GM23338 (cell line): ENCODE results near the gene ZAP70. TPM values are rescaled to one million over a fixed set of nuclear protein-coding genes. Genes with fewer than 3 reads are reported as not detected.

ENCODE experiments used
- ATAC-seq: fragments of 200-7000 bp; cut with Tn5 transposase; 3 replicates; pipeline ENCODE4 v1.9.1; 2020
- DNase-seq: peaks from one replicate; pipeline ENCODE4 v3.0.0-alpha.2; 2015; ENCODE audit warnings: low spot score
- H2AFZ ChIP-seq: fragments of 200-600 bp; sonication (generic); 2 replicates; pipeline ENCODE4 v1.8.0; 2016; ENCODE audit warnings: antibody characterized with exemption, mild to moderate bottlenecking, moderate library complexity
- H3F3A ChIP-seq: fragments of 200-600 bp; sonication (generic); replicated peaks from 2 replicates; pipeline ENCODE4 v1.8.0; 2017; ENCODE audit warnings: antibody characterized with exemption, mixed run types, low read depth
- H3K27ac ChIP-seq: fragments of 200-600 bp; sonication (generic); 2 replicates; pipeline ENCODE4 v1.6.1; 2016; ENCODE audit warnings: low read depth
- H3K27me3 ChIP-seq: fragments of 200-600 bp; sonication (generic); 2 replicates; pipeline ENCODE4 v1.8.0; 2016; ENCODE audit warnings: mild to moderate bottlenecking, mixed run types, moderate library complexity; ENCODE audit not compliant: insufficient read depth
- H3K36me3 ChIP-seq: fragments of 200-600 bp; sonication (generic); 2 replicates; pipeline ENCODE4 v1.8.0; 2016; ENCODE audit warnings: mild to moderate bottlenecking; ENCODE audit not compliant: insufficient read depth
- H3K4me1 ChIP-seq: fragments of 200-600 bp; sonication (generic); 2 replicates; pipeline ENCODE4 v1.8.0; 2016; ENCODE audit warnings: mild to moderate bottlenecking, moderate library complexity; ENCODE audit not compliant: insufficient read depth
- H3K4me2 ChIP-seq: fragments of 200-600 bp; sonication (generic); 2 replicates; pipeline ENCODE4 v1.7.1; 2017; ENCODE audit warnings: mixed run types
- H3K4me3 ChIP-seq: fragments of 200-600 bp; sonication (generic); 2 replicates; pipeline ENCODE4 v1.6.1; 2016; ENCODE audit warnings: mixed run types
- H3K79me2 ChIP-seq: fragments of 200-600 bp; sonication (generic); replicated peaks from 2 replicates; pipeline ENCODE4 v1.8.0; 2017; ENCODE audit warnings: mild to moderate bottlenecking; ENCODE audit not compliant: insufficient read depth
- H3K9me2 ChIP-seq: fragments of 200-600 bp; sonication (generic); 2 replicates; pipeline ENCODE4 v1.8.0; 2017; ENCODE audit not compliant: insufficient read depth
- H4K20me1 ChIP-seq: fragments of 200-600 bp; sonication (generic); replicated peaks from 2 replicates; pipeline ENCODE4 v1.8.0; 2017; ENCODE audit warnings: mild to moderate bottlenecking; ENCODE audit not compliant: insufficient read depth
- H3K27ac Mint-ChIP-seq: 2 replicates; pipeline ENCODE4 v1.8.0; 2020; ENCODE audit warnings: inconsistent platforms, mild to moderate bottlenecking, moderate library complexity, mixed read lengths
- H3K27me3 Mint-ChIP-seq: 3 replicates; pipeline ENCODE4 v1.8.0; 2022; ENCODE audit warnings: low read depth, mild to moderate bottlenecking, moderate library complexity, mixed read lengths, inconsistent platforms; ENCODE audit not compliant: insufficient read depth, poor library complexity
- H3K36me3 Mint-ChIP-seq: 3 replicates; pipeline ENCODE4 v1.8.0; 2021; ENCODE audit warnings: low read depth, mild to moderate bottlenecking, inconsistent platforms, moderate library complexity, mixed read lengths
- H3K4me1 Mint-ChIP-seq: 3 replicates; pipeline ENCODE4 v1.8.0; 2020; ENCODE audit warnings: mild to moderate bottlenecking, inconsistent platforms, mixed read lengths
- H3K4me3 Mint-ChIP-seq: 3 replicates; pipeline ENCODE4 v1.8.0; 2021; ENCODE audit warnings: moderate library complexity, mild to moderate bottlenecking, inconsistent platforms, mixed read lengths
- H3K9me3 Mint-ChIP-seq: 3 replicates; pipeline ENCODE4 v1.8.0; 2020; ENCODE audit warnings: moderate library complexity, mild to moderate bottlenecking, inconsistent platforms, mixed read lengths
- EZH2 ChIP-seq: fragments of 200-600 bp; sonication (generic); IDR thresholded peaks from one replicate; pipeline ENCODE4 v1.8.0; 2017; ENCODE audit warnings: antibody characterized with exemption, mild to moderate bottlenecking, low read depth; ENCODE audit not compliant: unreplicated experiment
- JUNB ChIP-seq: IDR thresholded peaks from one replicate; pipeline ENCODE4 v1.6.1; 2016; ENCODE audit warnings: antibody characterized with exemption; ENCODE audit not compliant: unreplicated experiment
- NANOG ChIP-seq: IDR thresholded peaks from 2 replicates; pipeline ENCODE4 v1.6.1; 2016; ENCODE audit warnings: antibody characterized with exemption, borderline replicate concordance
- STAT1 ChIP-seq: IDR thresholded peaks from one replicate; pipeline ENCODE4 v1.6.1; 2016; ENCODE audit warnings: antibody characterized with exemption; ENCODE audit not compliant: unreplicated experiment
- ZNF331 ChIP-seq: fragments of 250-450 bp; sonication (Bioruptor Pico); IDR thresholded peaks from 2 replicates; pipeline ENCODE4 v1.5.0; 2020; ENCODE audit warnings: low read depth, mild to moderate bottlenecking, moderate library complexity
- polyA plus RNA-seq: library from polyadenylated mRNA; unstranded; fragments of >200 nt; fragmentation: Nextera tagmentation; extraction: Ambion mirVana; gene quantifications from 2 replicates; pipeline ENCODE4 v1.2.1, GENCODE V29; 2016
- total RNA-seq: library from RNA; depleted of rRNA; stranded (reverse); fragments of >200 nt; shearing (Covaris generic); gene quantifications from 2 replicates; pipeline ENCODE4 v1.2.3, GENCODE V29; 2014
- TF ChIP-seq, protein P1 (sequence below): IDR thresholded peaks from 2 replicates; pipeline ENCODE4 v1.6.1; 2016; ENCODE audit warnings: antibody characterized with exemption
- TF ChIP-seq, protein P2 (sequence below): fragments of 250-450 bp; sonication (Bioruptor Pico); IDR thresholded peaks from 2 replicates; pipeline ENCODE4 v1.5.0; 2020; ENCODE audit warnings: mild to moderate bottlenecking, moderate library complexity

Gene ZAP70
- total and polyA plus RNA-seq, 2 experiments from 2014 or later = 0.42 TPM; not detected in 1

DNA sequence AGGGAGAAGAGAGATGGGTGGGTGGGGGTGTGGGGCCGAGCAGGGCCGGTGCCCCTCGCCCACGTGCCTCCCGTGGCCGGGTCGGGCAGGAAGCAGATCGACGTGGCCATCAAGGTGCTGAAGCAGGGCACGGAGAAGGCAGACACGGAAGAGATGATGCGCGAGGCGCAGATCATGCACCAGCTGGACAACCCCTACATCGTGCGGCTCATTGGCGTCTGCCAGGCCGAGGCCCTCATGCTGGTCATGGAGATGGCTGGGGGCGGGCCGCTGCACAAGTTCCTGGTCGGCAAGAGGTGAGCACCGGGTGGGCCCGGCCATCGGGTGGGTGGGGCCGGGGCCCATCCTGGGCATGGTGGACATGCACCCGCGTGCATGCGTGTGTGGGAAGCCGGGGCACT is 21.8 kb downstream of the ZAP70 start:
- H2AFZ ChIP-seq = no peak overlapping the region
- no peak overlapping the region for H3K27ac Mint-ChIP-seq
- no peaks in the 10 kb centered on the region for H4K20me1 ChIP-seq
- no peaks in the 10 kb centered on the region; the same call in 2 of the 3 replicates for H3K4me1 Mint-ChIP-seq
- TF ChIP-seq JUNB (no peak), STAT1 (no peak), ZNF331 (CRISPR knock-in tag) (no peak), NANOG (no peak), EZH2 (no peak)
- TF ChIP-seq, protein P1, sequence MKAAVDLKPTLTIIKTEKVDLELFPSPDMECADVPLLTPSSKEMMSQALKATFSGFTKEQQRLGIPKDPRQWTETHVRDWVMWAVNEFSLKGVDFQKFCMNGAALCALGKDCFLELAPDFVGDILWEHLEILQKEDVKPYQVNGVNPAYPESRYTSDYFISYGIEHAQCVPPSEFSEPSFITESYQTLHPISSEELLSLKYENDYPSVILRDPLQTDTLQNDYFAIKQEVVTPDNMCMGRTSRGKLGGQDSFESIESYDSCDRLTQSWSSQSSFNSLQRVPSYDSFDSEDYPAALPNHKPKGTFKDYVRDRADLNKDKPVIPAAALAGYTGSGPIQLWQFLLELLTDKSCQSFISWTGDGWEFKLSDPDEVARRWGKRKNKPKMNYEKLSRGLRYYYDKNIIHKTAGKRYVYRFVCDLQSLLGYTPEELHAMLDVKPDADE = no peak
- TF ChIP-seq, protein P2, sequence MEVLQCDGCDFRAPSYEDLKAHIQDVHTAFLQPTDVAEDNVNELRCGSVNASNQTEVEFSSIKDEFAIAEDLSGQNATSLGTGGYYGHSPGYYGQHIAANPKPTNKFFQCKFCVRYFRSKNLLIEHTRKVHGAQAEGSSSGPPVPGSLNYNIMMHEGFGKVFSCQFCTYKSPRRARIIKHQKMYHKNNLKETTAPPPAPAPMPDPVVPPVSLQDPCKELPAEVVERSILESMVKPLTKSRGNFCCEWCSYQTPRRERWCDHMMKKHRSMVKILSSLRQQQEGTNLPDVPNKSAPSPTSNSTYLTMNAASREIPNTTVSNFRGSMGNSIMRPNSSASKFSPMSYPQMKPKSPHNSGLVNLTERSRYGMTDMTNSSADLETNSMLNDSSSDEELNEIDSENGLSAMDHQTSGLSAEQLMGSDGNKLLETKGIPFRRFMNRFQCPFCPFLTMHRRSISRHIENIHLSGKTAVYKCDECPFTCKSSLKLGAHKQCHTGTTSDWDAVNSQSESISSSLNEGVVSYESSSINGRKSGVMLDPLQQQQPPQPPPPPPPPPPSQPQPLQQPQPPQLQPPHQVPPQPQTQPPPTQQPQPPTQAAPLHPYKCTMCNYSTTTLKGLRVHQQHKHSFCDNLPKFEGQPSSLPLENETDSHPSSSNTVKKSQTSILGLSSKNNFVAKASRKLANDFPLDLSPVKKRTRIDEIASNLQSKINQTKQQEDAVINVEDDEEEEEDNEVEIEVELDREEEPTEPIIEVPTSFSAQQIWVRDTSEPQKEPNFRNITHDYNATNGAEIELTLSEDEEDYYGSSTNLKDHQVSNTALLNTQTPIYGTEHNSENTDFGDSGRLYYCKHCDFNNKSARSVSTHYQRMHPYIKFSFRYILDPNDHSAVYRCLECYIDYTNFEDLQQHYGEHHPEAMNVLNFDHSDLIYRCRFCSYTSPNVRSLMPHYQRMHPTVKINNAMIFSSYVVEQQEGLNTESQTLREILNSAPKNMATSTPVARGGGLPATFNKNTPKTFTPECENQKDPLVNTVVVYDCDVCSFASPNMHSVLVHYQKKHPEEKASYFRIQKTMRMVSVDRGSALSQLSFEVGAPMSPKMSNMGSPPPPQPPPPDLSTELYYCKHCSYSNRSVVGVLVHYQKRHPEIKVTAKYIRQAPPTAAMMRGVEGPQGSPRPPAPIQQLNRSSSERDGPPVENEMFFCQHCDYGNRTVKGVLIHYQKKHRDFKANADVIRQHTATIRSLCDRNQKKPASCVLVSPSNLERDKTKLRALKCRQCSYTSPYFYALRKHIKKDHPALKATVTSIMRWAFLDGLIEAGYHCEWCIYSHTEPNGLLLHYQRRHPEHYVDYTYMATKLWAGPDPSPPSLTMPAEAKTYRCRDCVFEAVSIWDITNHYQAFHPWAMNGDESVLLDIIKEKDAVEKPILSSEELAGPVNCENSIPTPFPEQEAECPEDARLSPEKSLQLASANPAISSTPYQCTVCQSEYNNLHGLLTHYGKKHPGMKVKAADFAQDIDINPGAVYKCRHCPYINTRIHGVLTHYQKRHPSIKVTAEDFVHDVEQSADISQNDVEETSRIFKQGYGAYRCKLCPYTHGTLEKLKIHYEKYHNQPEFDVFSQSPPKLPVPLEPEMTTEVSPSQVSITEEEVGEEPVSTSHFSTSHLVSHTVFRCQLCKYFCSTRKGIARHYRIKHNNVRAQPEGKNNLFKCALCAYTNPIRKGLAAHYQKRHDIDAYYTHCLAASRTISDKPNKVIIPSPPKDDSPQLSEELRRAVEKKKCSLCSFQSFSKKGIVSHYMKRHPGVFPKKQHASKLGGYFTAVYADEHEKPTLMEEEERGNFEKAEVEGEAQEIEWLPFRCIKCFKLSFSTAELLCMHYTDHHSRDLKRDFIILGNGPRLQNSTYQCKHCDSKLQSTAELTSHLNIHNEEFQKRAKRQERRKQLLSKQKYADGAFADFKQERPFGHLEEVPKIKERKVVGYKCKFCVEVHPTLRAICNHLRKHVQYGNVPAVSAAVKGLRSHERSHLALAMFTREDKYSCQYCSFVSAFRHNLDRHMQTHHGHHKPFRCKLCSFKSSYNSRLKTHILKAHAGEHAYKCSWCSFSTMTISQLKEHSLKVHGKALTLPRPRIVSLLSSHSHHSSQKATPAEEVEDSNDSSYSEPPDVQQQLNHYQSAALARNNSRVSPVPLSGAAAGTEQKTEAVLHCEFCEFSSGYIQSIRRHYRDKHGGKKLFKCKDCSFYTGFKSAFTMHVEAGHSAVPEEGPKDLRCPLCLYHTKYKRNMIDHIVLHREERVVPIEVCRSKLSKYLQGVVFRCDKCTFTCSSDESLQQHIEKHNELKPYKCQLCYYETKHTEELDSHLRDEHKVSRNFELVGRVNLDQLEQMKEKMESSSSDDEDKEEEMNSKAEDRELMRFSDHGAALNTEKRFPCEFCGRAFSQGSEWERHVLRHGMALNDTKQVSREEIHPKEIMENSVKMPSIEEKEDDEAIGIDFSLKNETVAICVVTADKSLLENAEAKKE (CRISPR knock-in tag) = no peak
- no peaks in the 10 kb centered on the region for H3K9me2 ChIP-seq
- no peaks in the 10 kb centered on the region for H3K27me3 ChIP-seq
- no peaks in the 10 kb centered on the region for H3F3A ChIP-seq
- no peak for ATAC-seq
- H3K4me2 ChIP-seq = no peak overlapping the region
- H3K27me3 Mint-ChIP-seq = peaks cover 13% of the 10 kb centered on the region
- H3K9me3 Mint-ChIP-seq = peaks cover 5% of the 10 kb centered on the region; the same call in 1 of the 3 replicates
- no peaks in the 10 kb centered on the region for H3K79me2 ChIP-seq
- H3K36me3 Mint-ChIP-seq = no peaks in the 10 kb centered on the region; the same call in 2 of the 3 replicates
- H3K27ac ChIP-seq = no peak overlapping the region
- no peak overlapping the region for H3K4me3 Mint-ChIP-seq
- H3K4me1 ChIP-seq = no peaks in the 10 kb centered on the region
- H3K36me3 ChIP-seq = no peaks in the 10 kb centered on the region
- no peak overlapping the region for H3K4me3 ChIP-seq
- no peak for DNase-seq
